Measurements from ENCODE around the gene PAPSS2. TPM values are rescaled to one million over a fixed set of nuclear protein-coding genes. Genes with fewer than 3 reads are reported as not detected.

The PAPSS2 gene
- total RNA-seq, 2 donors from 2014 or later: 15.7 to 20.2 TPM

- Histone ChIP-seq H3K27ac (ENCODE audit: low read depth, low read length) (no peak overlapping the region), H3K9ac (ENCODE audit: extremely low read depth, low read length, poor library complexity, severe bottlenecking) (no peak overlapping the region), H3K9me3 (ENCODE audit: control insufficient read depth, low read length) (no peaks in the 10 kb centered on the region), H3K27me3 (ENCODE audit: control insufficient read depth, insufficient read depth, low read length, poor library complexity, severe bottlenecking) (no peaks in the 10 kb centered on the region), H3K4me1 (ENCODE audit: control insufficient read depth, insufficient read depth, low read length) (peaks cover 3% of the 10 kb centered on the region), H3K4me3 (ENCODE audit: low read length) (no peak overlapping the region), H3K36me3 (ENCODE audit: control insufficient read depth, insufficient read depth, low read length) (no peaks in the 10 kb centered on the region)
- peak; percentile 76 for DNase-seq
- 84 to 91% methylated on average over 4 to 7 of the region's 7 CpGs for WGBS, 2 experiments (ENCODE audit: insufficient coverage in 1 of 2, insufficient read length in 1 of 2)
- TF ChIP-seq CTCF (conservative IDR thresholded peaks at IDR 0.05): peak; percentile 65
- H3K9me3 Mint-ChIP-seq: no peaks in the 10 kb centered on the region
- no peak overlapping the region for H3K27ac Mint-ChIP-seq
- H3K4me1 Mint-ChIP-seq: peaks cover 32% of the 10 kb centered on the region
- no peaks in the 10 kb centered on the region for H3K36me3 Mint-ChIP-seq (ENCODE audit: low read depth)
- H3K4me3 Mint-ChIP-seq: no peak overlapping the region
- no peaks in the 10 kb centered on the region for H3K27me3 Mint-ChIP-seq (ENCODE audit: insufficient read depth)
Measured at GRCh38 chr10:87622314-87623004, 37.2 kb upstream of the PAPSS2 start.

- peaks cover 3% of the 10 kb centered on the region for H3K4me1 ChIP-seq (ENCODE audit: control insufficient read depth, insufficient read depth, low read length)
- Mint-ChIP-seq H3K9me3 (no peaks in the 10 kb centered on the region), H3K4me3 (no peak overlapping the region), H3K27ac (no peak overlapping the region), H3K4me1 (peaks cover 32% of the 10 kb centered on the region), H3K27me3 (ENCODE audit: insufficient read depth) (no peaks in the 10 kb centered on the region), H3K36me3 (ENCODE audit: low read depth) (no peaks in the 10 kb centered on the region)
- no peak for DNase-seq
- no peak overlapping the region for H3K27ac ChIP-seq (ENCODE audit: low read depth, low read length)
- no peaks in the 10 kb centered on the region for H3K36me3 ChIP-seq (ENCODE audit: control insufficient read depth, insufficient read depth, low read length)
- no peak overlapping the region for H3K4me3 ChIP-seq (ENCODE audit: low read length)
- no peak for TF ChIP-seq CTCF (conservative IDR thresholded peaks at IDR 0.05)
- H3K27me3 ChIP-seq (ENCODE audit: control insufficient read depth, insufficient read depth, low read length, poor library complexity, severe bottlenecking): no peaks in the 10 kb centered on the region
- no peak overlapping the region for H3K9ac ChIP-seq (ENCODE audit: extremely low read depth, low read length, poor library complexity, severe bottlenecking)
- no peaks in the 10 kb centered on the region for H3K9me3 ChIP-seq (ENCODE audit: control insufficient read depth, low read length)
- WGBS, 2 experiments (ENCODE audit: insufficient coverage in 1 of 2, insufficient read length in 1 of 2): 90% methylated on average over 1 of the region's 1 CpG; no CpG with 5 or more reads in 1 of the 2 experiments
Measured at GRCh38 chr10:87623191-87623590, 36.5 kb upstream of the PAPSS2 start.

- WGBS, 2 experiments (ENCODE audit: insufficient coverage in 1 of 2, insufficient read length in 1 of 2): 20% methylated on average over 1 of the region's 1 CpG
- Histone ChIP-seq H3K27me3 (ENCODE audit: control insufficient read depth, insufficient read depth, low read length, poor library complexity, severe bottlenecking) (no peaks in the 10 kb centered on the region), H3K27ac (ENCODE audit: low read depth, low read length) (no peak overlapping the region), H3K9me3 (ENCODE audit: control insufficient read depth, low read length) (no peaks in the 10 kb centered on the region), H3K4me3 (ENCODE audit: low read length) (no peak overlapping the region), H3K9ac (ENCODE audit: extremely low read depth, low read length, poor library complexity, severe bottlenecking) (no peak overlapping the region), H3K4me1 (ENCODE audit: control insufficient read depth, insufficient read depth, low read length) (no peaks in the 10 kb centered on the region), H3K36me3 (ENCODE audit: control insufficient read depth, insufficient read depth, low read length) (no peaks in the 10 kb centered on the region)
- H3K4me1 Mint-ChIP-seq: peaks cover 22% of the 10 kb centered on the region
- DNase-seq: no peak
- H3K4me3 Mint-ChIP-seq: no peak overlapping the region
- no peaks in the 10 kb centered on the region for H3K36me3 Mint-ChIP-seq (ENCODE audit: low read depth)
- no peak for TF ChIP-seq CTCF (conservative IDR thresholded peaks at IDR 0.05)
- H3K9me3 Mint-ChIP-seq: no peaks in the 10 kb centered on the region
- no peaks in the 10 kb centered on the region for H3K27me3 Mint-ChIP-seq (ENCODE audit: insufficient read depth)
- H3K27ac Mint-ChIP-seq: peak overlapping the region; percentile 77
Measured at GRCh38 chr10:87625661-87626060, 34.0 kb upstream of the PAPSS2 start.

Data from endodermal cell (in vitro differentiated cells).